GM12891 (cell line): Measurements from ENCODE around the gene UBE2O.
A peak's percentile ranks its signal among the peaks of the same experiment; 100 is the strongest.
"Not testable (repeated sequence)": the region's sequence is repeated elsewhere in the genome, so short reads cannot be mapped to it uniquely, and the experiment has no call there.

ENCODE experiments used
- DNase-seq: peaks from one replicate; pipeline ENCODE4 v3.0.0; 2011; ENCODE audit warnings: low spot score; ENCODE audit not compliant: insufficient read length
- FAIRE-seq: peaks from 2 replicates; lab custom pipeline; 2011; peaks lifted over from hg19 to GRCh38; lab: Jason Lieb, UNC
- PAX5 ChIP-seq: IDR thresholded peaks from 2 replicates; pipeline ENCODE4 v1.6.1; 2011; ENCODE audit warnings: low read length, moderate library complexity, mild to moderate bottlenecking; ENCODE audit not compliant: insufficient read depth, severe bottlenecking
- POLR2A ChIP-seq: IDR thresholded peaks from 2 replicates; pipeline ENCODE4 v1.6.1; 2011; ENCODE audit warnings: low read depth, low read length, control low read depth
- POLR2AphosphoS5 ChIP-seq: IDR thresholded peaks from 2 replicates; pipeline ENCODE4 v1.6.1; 2011; ENCODE audit warnings: low read depth, low read length, control low read depth
- POU2F2 ChIP-seq: IDR thresholded peaks from 2 replicates; pipeline ENCODE4 v1.6.1; 2011; ENCODE audit warnings: low read depth, mild to moderate bottlenecking, control low read depth, low read length, moderate library complexity
- SPI1 ChIP-seq: IDR thresholded peaks from 2 replicates; pipeline ENCODE4 v1.6.1; 2011; ENCODE audit warnings: low read depth, low read length, control low read depth
- TAF1 ChIP-seq: IDR thresholded peaks from 2 replicates; pipeline ENCODE4 v1.6.1; 2011; ENCODE audit warnings: low read depth, low read length, control low read depth

UBE2O gene

GRCh38 chr17:76363107-76363842 is 89.7 kb downstream of the UBE2O start:
- FAIRE-seq, result no peak
- TF ChIP-seq POU2F2, result no peak
- no peak for TF ChIP-seq POLR2AphosphoS5
- TF ChIP-seq POLR2A, result no peak
- no peak for TF ChIP-seq PAX5
- no peak for TF ChIP-seq SPI1
- no peak for TF ChIP-seq TAF1
- no peak for DNase-seq

- DNase-seq, result no peak
- no peak for TF ChIP-seq SPI1
- no peak for TF ChIP-seq PAX5
- no peak for TF ChIP-seq POU2F2
- TF ChIP-seq TAF1, result no peak
- no peak for TF ChIP-seq POLR2AphosphoS5
- no peak for TF ChIP-seq POLR2A
- no peak for FAIRE-seq
Measured at GRCh38 chr17:76360461-76360860, 92.5 kb downstream of the UBE2O start.

- not testable (repeated sequence) for DNase-seq, FAIRE-seq
Measured at GRCh38 chr17:76359776-76360175, 93.2 kb downstream of the UBE2O start.

GRCh38 chr17:76359375-76359774 is 93.6 kb downstream of the UBE2O start:
- no peak for TF ChIP-seq POU2F2
- TF ChIP-seq POLR2AphosphoS5, result no peak
- no peak for TF ChIP-seq POLR2A
- no peak for TF ChIP-seq SPI1
- no peak for TF ChIP-seq TAF1
- no peak for TF ChIP-seq PAX5
- DNase-seq, result no peak
- FAIRE-seq, result no peak

- no peak for FAIRE-seq
- DNase-seq, result no peak
- no peak for TF ChIP-seq POU2F2
- no peak for TF ChIP-seq POLR2A
- no peak for TF ChIP-seq SPI1
- TF ChIP-seq PAX5, result no peak
- TF ChIP-seq POLR2AphosphoS5, result no peak
- no peak for TF ChIP-seq TAF1
Measured at GRCh38 chr17:76357597-76358158, 95.3 kb downstream of the UBE2O start.

- DNase-seq (no peak), FAIRE-seq (no peak)
Measured at GRCh38 chr17:76356803-76357456, 96.0 kb downstream of the UBE2O start.

GRCh38 chr17:76354747-76355310 is 98.1 kb downstream of the UBE2O start:
- FAIRE-seq (no peak), DNase-seq (no peak)
- TF ChIP-seq PAX5 (no peak), POU2F2 (no peak), POLR2AphosphoS5 (no peak), SPI1 (no peak), TAF1 (no peak), POLR2A (no peak)

More at GRCh38 chr17:76356803-76357456, 96.0 kb downstream of the UBE2O start:
- TF ChIP-seq POLR2A (no peak), SPI1 (no peak), TAF1 (no peak), POU2F2 (no peak), PAX5 (no peak), POLR2AphosphoS5 (no peak)

GRCh38 chr17:76354317-76354729 is 98.6 kb downstream of the UBE2O start:
- TF ChIP-seq POLR2AphosphoS5 (no peak), POU2F2 (no peak), TAF1 (no peak), POLR2A (no peak), PAX5 (no peak), SPI1 (no peak)
- FAIRE-seq (no peak), DNase-seq (no peak)

GRCh38 chr17:76353599-76354316 is 99.2 kb downstream of the UBE2O start, which contains the start of gene PRPSAP1:
Gene PRPSAP1 (minus strand): TSS chr17:76353916. CDS start chr17:76353703, 213 bp downstream.
- DNase-seq, result peak; percentile 87
- TF ChIP-seq POLR2AphosphoS5 (peak; percentile 79), SPI1 (no peak), PAX5 (no peak), POU2F2 (peak; percentile 49; the same call in 1 of the 2 replicates), TAF1 (peak; percentile 80), POLR2A (peak; percentile 81)
- peak; percentile 92 for FAIRE-seq
